ENCODE results near the gene DUSP7. TPM values are rescaled to one million over a fixed set of nuclear protein-coding genes. Genes with fewer than 3 reads are reported as not detected.
A peak's percentile ranks its signal among the peaks of the same experiment; 100 is the strongest.

The DUSP7 gene
- total RNA-seq, 1 experiment from 2014 or later: 13.1 TPM

- ChIA-PET POLR2A (no interaction called here), CTCF (interaction anchor here (0.7 kb wide), 1 partner anchor 1577 kb away, joined by 3 read pairs; no protein-coding TSS in a partner anchor)
- TF ChIP-seq POLR2AphosphoS5 (IDR thresholded peaks at IDR 0.05; ENCODE audit: low read depth, low read length): no peak
- no peak for TF ChIP-seq CTCF (IDR thresholded peaks at IDR 0.05)
- TF ChIP-seq TCF7L2 (IDR thresholded peaks at IDR 0.05; ENCODE audit: low read depth, low read length): no peak
- no peak for TF ChIP-seq REST (IDR thresholded peaks at IDR 0.05; ENCODE audit: insufficient read depth in 1 of 2, low read depth in 2 of 2, low read length in 1 of 2)
- TF ChIP-seq SIN3A (IDR thresholded peaks at IDR 0.05; ENCODE audit: borderline replicate concordance, insufficient read depth, low read depth, low read length): no peak
- in situ Hi-C loops (cut with HindIII; ENCODE audit: low pct_unique_long_range_greater_than_20kb, low sequenced_read_pairs) (no loop called here), intact Hi-C loops (cut with micrococcal nuclease; ENCODE audit: unreplicated experiment) (loop anchor here (10.0 kb wide), 2 partner anchors 51 to 69 kb away; no protein-coding TSS in a partner anchor)
- H3K4me3 ChIP-seq (ENCODE audit: low read depth in 2 of 2, low read length in 2 of 2): peak overlapping the region; percentile 59 to 65
- peaks cover 11% of the 10 kb centered on the region for H3K4me1 ChIP-seq (ENCODE audit: control insufficient read depth, insufficient read depth, low read length)
- H3K27me3 ChIP-seq (ENCODE audit: control insufficient read depth, insufficient read depth, low read length): no peaks in the 10 kb centered on the region
- H3K27ac ChIP-seq (ENCODE audit: low read length): peak overlapping the region; percentile 65
- BruUV-seq (replicated peaks): no TSS peak
- peak; percentile 40 for ATAC-seq
- no peaks in the 10 kb centered on the region for H3K9me3 ChIP-seq (ENCODE audit: control insufficient read depth, insufficient read depth, low read depth, low read length)
- DNase-seq (ENCODE audit: low read depth, low spot score): no peak
- no peaks in the 10 kb centered on the region; the same call in 1 of the 2 replicates for H3K36me3 ChIP-seq (ENCODE audit: control insufficient read depth, insufficient read depth, low read length)
Measured at GRCh38 chr3:52055537-52056351, 627 bp downstream of the DUSP7 start.

- POLR2A ChIA-PET: no interaction called here
- in situ Hi-C loops (cut with HindIII; ENCODE audit: low pct_unique_long_range_greater_than_20kb, low sequenced_read_pairs): no loop called here
- intact Hi-C loops (cut with micrococcal nuclease; ENCODE audit: unreplicated experiment): loop anchor here (10.0 kb wide), 2 partner anchors 50 to 70 kb away; no protein-coding TSS in a partner anchor
- ATAC-seq: no peak
- no peaks in the 10 kb centered on the region for H3K9me3 ChIP-seq (ENCODE audit: control insufficient read depth, insufficient read depth, low read depth, low read length)
- H3K27me3 ChIP-seq (ENCODE audit: control insufficient read depth, insufficient read depth, low read length): no peaks in the 10 kb centered on the region
- CTCF ChIA-PET: interaction anchor here (0.6 to 2.0 kb wide), 4 partner anchors 19 to 1576 kb away, joined by 3 to 6 read pairs (median 3); no protein-coding TSS in a partner anchor
- H3K4me3 ChIP-seq (ENCODE audit: low read depth in 2 of 2, low read length in 2 of 2): peak overlapping the region; percentile 59 to 65
- TF ChIP-seq REST (IDR thresholded peaks at IDR 0.05; ENCODE audit: insufficient read depth in 1 of 2, low read depth in 2 of 2, low read length in 1 of 2) (no peak), CTCF (IDR thresholded peaks at IDR 0.05) (peak; percentile 57; the same call in 1 of the 2 replicates)
- H3K36me3 ChIP-seq (ENCODE audit: control insufficient read depth, insufficient read depth, low read length): no peaks in the 10 kb centered on the region; the same call in 1 of the 2 replicates
- peaks cover 11% of the 10 kb centered on the region for H3K4me1 ChIP-seq (ENCODE audit: control insufficient read depth, insufficient read depth, low read length)
- peak overlapping the region; percentile 65 for H3K27ac ChIP-seq (ENCODE audit: low read length)
- no peak for DNase-seq (ENCODE audit: low read depth, low spot score)
- BruUV-seq (replicated peaks): no TSS peak
Measured at GRCh38 chr3:52054661-52055511, 1.5 kb downstream of the DUSP7 start.
